MM.1S (cell line): ENCODE results near the gene RNF214.

Experiments used
- EZH2 ChIP-seq: fragments of 300-600 bp; sonication (generic); optimal IDR thresholded peaks from 2 replicates; pipeline ENCODE3; 2017; ENCODE audit warnings: low read depth, mild to moderate bottlenecking, antibody characterized with exemption, low read length, mixed read lengths
- EZH2phosphoT487 ChIP-seq: fragments of 300-600 bp; sonication (generic); IDR thresholded peaks from 2 replicates; pipeline ENCODE4 v1.6.1; 2018; ENCODE audit warnings: antibody characterized with exemption, low read length
- TF ChIP-seq, protein P1 (sequence below): fragments of 300-600 bp; sonication (generic); IDR thresholded peaks from 2 replicates; pipeline ENCODE4 v1.5.1; 2016; ENCODE audit warnings: antibody characterized with exemption, low read length, mixed read lengths

DNA sequence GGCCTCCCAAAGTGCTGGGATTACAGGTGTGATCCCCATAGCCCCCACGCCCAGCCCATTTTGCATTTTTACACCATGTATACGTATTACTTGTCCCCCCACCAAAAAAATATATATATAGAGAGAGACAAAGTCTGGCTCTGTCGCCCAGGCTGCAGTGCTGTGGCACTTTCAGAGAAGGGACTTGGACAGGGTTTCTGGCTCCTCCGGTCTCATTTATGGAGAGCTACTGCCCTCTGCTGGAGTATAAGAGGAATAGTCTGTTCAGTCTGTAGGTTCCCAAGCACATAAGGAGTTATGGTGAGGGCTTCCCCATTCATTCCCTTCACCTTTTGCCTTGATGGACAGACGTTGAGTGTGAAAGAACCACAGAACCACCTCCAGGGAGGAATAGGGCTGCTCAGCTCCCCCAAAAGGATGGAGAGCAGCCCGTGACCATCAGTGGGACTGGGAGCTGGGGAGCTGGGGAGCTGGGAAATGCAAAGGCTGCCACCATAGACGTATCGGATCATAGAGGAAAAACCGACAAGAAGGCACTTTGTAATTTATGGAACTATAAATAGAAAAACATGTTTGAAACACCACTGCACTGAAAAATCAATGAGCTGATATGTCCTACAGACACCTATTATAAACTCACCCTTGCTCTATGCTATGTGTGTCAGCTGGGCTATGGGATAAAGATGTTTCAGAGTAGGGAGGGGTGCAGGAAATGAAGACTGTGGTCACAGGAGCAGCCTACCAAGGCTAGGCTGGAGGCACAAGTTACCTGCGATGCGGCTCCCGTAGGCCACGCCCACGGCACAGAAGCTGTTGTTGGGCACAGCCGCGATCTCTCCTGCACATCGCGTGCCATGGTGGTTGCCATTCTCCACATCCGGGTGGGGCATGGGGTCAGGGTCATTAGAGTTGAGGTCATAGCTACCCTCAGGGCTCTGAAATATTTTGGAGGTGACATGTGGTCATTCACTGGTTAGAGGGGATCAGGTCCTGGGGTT, 5.8 kb upstream of the RNF214 start:
- TF ChIP-seq, protein P1, sequence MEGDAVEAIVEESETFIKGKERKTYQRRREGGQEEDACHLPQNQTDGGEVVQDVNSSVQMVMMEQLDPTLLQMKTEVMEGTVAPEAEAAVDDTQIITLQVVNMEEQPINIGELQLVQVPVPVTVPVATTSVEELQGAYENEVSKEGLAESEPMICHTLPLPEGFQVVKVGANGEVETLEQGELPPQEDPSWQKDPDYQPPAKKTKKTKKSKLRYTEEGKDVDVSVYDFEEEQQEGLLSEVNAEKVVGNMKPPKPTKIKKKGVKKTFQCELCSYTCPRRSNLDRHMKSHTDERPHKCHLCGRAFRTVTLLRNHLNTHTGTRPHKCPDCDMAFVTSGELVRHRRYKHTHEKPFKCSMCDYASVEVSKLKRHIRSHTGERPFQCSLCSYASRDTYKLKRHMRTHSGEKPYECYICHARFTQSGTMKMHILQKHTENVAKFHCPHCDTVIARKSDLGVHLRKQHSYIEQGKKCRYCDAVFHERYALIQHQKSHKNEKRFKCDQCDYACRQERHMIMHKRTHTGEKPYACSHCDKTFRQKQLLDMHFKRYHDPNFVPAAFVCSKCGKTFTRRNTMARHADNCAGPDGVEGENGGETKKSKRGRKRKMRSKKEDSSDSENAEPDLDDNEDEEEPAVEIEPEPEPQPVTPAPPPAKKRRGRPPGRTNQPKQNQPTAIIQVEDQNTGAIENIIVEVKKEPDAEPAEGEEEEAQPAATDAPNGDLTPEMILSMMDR, result peak; percentile 72
- TF ChIP-seq EZH2phosphoT487 (no peak), EZH2 (no peak)
